NCI-H1417 (cell line): ENCODE measurements around the gene DGCR8.

Source experiments
- DNase-seq, 3 experiments: peaks; one replicate each; lab custom pipeline; 2025; lab: John Stamatoyannopoulos, UW

The DGCR8 gene

DNA sequence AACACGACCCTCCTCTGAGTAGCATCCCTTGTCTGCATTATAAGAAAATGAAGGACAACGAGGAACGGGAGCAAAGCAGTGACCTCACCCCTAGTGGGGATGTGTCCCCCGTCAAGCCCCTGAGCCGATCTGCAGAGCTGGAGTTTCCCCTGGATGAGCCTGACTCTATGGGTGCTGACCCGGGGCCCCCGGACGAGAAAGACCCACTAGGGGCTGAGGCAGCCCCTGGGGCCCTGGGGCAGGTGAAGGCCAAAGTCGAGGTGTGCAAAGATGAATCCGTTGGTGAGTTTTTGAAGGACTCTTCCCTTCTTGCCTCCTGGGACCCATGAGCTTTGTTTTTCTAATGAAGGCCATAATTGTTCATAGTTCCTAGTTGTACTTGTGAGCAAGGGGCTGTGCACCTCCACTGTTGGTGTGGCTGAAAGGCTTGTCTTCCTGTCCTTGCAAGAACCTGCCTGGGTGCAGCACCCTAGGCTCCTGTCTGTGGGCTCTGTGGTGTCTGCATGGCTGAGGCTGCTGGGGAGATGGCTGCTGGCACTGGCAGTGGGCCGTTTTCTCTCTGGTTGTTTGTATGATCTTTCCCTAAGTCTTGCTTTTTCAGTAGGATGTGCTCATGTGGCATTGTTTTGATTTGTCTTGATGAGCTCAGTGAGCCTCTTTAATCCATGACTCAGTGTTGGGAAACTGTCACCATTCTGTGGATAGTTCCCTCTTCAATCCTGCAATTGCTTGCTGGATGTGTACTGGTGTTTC lies 10.1 kb downstream of the DGCR8 start:
- no peak for DNase-seq

DNA sequence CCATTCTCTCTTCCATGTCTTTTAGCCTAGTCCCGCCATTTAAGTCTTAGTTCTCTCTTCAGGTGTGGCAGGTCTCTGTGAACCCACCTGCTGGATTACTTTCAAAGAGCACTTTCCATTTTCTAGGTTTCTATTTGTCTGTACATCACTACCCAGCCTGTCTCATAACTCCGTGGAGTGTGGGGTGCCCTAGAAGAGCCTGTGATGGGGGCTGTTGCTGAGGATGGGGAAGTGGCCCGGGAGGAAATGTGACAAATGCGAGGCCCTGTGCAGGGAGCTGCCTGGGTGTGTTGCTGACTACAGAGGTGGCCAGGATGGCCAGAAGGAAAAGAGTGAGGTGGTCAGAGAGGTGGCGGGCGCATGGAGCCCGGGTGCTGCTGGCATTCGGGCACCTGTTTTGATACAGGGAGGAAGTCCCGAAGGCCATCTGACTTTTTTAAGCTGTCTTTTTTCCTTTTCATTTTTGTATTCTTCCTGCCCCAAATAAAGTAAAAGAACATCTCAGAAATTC lies 10.7 kb downstream of the DGCR8 start:
- DNase-seq, result no peak

DNA sequence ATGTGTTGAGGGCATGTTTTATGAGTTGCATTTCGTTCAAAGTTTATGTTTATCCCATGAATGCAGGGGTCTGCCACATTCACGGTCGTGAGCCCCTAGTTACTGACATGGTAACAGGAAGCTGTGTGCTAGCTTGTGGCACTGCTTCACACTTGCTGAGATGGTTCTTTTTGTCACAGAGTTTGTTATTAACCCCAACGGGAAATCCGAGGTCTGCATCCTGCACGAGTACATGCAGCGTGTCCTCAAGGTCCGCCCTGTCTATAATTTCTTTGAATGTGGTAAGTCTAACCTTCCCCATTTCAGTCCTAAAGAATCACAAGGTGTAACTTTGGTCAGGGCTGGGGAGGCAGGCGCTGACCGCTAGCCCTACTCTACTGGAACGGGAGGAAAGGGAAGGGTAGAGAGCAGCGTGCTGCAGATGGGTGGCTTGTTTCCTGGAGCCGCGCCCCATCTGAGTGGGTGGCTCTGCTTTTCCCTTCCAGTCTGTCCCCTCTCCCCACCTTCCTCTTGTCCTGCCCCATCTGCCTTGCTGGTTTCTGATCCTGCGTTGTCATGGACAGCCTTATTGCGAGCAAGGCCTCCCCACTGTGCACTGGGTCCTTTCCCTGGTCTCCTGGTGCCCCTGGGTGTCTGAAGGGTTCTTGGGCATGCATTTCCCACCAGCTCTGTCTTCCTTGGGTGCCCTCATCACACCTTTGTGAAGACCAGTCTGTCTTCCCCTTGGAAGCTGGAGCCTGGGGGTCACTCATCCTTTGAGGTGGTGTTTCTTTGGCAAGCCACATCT lies 11.8 kb downstream of the DGCR8 start:
- DNase-seq, result no peak

DNA sequence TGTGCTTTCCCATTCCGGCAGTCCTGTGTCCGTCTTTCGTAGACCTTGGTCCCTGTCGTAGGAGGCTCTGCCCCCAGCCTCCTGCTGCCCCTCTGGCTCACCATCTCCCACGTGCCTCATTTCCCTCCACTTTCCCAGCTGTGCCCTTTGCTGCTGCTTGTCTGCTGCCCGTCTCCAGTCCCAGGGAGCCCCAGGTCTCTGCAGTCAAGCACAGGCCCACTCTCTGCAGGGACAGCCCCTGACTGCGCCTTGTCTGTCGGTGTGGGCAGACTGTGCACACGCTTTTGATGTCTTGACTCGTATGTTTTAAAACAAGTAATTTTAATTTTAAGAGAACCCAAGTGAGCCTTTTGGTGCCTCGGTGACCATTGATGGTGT lies 12.4 kb downstream of the DGCR8 start:
- no peak for DNase-seq

DNA sequence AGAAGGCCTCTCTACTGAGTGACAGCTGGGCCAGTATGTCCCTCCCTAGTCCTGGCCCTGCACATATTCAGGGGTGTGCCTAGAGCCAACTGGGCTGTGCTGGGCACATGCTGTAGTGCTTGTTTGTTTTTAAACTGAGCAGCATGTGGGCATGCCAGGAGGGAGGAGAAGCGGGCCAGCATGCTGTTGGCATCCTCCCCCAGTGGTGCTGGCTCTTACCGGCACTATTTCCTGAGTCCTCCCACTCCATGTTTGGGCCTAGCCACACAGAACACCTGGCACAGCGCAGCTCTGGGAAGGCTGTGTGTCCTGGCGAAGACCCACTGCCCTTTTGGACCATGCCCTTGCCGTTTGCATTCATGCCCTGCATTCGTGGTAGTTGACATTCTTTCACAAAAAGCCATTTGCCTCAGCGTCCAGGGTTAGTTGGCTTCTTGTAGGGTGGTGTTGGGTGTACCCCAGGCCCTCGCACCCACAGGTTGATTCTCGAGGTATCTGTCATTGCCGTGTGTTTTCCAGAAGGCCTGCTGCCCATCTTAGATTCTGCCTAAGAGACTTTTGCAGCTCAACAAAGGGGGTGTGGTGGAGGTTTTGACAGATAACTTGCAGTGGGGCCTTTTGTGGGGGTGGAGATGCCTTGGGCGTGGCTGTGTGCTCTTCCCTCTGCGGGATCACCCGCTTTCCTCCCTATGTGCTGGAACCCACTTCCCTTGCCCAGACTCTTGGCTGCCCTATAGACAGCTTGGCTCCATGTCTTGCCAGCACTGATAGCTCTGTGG lies 13.6 kb downstream of the DGCR8 start:
- no peak for DNase-seq

DNA sequence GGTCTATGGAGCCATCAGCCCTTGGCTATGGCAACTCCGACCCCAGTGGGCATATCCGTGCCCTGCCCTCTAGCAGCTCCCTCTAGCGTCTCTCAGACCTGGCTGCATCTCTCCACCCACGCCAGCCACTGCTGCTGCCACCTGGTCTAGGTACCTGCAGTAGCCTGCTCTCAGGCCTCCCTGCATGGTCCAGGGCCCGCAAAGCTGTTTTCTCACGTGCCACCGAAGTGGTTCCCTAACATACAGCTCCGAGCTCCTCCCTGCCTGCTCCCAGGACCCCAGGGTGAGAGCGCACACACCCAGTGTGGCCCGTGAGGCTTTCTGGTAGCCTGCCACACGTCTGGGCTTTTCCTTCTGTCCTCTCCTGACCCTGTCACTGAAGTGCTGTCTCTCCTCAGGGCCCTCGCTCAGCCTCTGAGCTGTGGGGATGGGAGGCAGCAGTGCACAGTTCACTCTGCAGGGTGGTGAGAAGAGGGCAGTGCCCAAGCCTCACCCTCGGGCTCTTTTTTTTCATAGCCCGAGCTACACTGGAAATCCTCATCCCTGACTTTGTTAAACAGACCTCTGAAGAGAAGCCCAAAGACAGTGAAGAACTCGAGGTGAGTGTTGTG lies 14.3 kb downstream of the DGCR8 start:
- DNase-seq, result no peak

DNA sequence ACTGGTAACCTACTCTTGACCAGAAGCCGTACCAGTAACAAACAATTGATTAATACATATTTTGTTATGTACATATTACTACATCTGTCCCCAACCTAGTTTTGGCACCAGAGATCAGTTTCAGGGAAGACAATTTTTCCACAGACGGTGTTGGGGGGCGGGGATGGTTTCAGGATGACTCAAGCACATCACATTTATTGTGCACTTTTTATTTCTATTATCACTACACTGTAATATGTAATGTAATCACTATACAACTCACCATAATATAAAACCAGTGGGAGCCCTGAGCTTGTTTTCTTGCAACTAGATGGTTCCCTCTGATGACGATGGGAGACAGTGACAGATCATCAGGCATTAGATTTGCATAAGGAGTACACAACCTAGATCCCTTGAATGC lies 15.5 kb downstream of the DGCR8 start:
- DNase-seq, result no peak

DNA sequence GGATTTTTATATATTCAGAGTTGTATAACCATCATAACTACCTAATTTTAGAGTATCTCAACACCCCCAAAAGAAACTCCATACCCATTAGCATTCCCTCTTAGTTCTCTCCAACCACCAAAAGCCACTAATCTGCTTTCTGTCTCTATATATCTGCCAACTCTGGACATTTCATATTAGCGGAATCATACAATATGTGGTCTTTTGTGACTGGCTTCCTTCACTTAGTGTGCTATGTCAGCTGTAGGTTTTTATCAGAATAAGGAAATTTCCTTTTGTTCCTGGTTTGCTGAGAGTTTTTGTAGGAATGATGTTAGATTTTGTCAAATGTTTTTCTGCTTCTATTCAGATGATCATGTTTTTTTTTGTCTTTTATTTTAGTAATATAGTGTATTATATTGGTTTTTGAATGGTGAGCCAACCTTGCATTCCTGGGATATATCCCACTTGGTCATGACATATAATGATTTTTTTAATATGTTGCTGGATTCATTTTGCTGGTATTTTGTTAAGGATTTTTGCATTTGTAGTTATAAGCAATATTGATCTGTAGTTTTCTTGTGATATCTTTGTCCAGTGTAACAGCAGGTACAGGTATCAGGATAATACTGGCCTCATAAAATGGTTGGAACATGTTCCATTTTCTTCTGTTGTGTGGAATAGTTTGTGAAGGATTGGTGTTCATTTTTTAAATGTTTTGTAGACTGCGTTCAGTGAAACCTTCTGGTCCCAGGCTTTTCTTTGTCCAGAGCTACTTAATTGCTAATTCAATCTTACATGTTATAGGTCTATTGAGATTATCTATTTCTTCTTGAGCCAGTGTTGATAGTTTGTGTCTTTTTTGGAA lies 16.8 kb downstream of the DGCR8 start:
- no peak for DNase-seq

DNA sequence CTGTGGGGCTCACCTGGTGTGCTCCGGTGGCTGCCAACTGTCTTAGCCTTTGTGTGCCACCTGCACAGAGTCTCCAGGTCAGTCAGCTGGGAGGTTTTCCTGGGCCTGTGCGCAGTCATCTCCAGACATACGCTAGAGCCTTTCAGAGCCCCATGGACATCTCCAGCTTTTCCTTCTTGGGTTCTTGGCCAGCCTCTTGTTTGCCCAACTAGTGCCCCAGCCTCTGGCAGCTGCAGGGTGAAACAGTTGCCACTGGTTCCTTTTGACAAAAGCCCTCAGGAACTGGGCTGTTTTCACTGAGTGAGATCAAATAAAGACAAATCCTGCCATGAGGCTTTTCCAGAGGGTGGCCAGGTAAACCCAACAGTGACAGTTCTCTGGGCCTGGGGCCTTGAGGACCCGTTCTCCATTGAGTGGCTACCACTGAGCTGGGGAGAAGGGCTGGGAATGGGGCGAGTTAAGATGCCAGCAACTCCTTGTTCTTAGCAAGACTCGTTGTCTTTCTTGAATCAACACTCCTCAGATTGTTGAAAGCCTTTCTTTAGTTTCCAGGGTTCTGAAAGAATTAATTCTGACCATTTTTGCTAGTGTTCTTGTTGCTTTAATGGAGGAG lies 19.2 kb downstream of the DGCR8 start:
- DNase-seq, result no peak

DNA sequence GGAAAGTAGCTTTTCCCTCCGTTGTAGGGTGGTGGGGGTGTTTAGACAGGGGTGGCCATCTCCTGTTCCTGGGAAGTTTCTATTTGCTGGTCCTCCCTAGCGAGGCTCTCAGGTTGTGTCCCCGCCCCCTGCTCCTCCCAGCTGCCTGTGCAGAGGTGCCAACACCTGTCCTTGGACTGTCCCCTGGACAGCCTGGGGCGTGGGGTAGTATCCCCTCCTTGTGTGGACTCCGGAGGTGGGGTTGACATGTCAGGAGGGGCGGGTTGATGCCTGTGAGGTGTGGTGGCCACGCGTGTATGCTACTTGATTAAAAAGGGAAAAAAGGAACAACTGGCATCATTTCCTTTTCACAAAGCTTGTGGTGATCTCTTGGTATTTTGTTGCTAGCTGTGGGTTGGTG lies 21.6 kb downstream of the DGCR8 start:
- DNase-seq, result no peak

DNA sequence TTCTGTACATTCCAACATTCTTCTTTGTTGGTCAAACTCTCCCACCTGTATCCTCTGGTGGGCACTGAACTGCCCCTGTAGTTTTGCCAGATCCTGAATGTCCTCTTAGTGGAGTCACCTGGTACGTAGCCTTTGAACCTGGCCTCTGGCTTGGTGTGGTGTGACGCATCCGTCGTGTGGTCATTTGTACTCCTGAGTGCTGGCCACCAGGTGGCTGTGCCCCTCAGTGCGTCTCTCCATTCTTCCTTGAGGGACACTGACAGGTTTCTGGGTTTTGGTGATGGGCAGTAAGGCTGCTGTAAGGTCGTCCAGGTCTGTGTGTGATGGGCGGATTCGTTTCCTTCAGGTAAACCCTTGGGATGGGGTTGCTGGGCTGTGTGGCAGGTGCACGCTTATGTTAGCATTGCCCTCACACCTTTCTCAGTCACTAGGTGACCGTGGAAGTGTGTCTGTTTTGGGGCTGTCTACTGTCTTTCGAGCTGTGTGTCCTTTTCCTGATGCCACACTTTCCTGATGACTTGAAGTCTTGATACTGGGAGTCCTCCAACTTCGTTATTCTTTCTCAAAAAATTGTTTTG lies 22.3 kb downstream of the DGCR8 start:
- DNase-seq, result no peak

DNA sequence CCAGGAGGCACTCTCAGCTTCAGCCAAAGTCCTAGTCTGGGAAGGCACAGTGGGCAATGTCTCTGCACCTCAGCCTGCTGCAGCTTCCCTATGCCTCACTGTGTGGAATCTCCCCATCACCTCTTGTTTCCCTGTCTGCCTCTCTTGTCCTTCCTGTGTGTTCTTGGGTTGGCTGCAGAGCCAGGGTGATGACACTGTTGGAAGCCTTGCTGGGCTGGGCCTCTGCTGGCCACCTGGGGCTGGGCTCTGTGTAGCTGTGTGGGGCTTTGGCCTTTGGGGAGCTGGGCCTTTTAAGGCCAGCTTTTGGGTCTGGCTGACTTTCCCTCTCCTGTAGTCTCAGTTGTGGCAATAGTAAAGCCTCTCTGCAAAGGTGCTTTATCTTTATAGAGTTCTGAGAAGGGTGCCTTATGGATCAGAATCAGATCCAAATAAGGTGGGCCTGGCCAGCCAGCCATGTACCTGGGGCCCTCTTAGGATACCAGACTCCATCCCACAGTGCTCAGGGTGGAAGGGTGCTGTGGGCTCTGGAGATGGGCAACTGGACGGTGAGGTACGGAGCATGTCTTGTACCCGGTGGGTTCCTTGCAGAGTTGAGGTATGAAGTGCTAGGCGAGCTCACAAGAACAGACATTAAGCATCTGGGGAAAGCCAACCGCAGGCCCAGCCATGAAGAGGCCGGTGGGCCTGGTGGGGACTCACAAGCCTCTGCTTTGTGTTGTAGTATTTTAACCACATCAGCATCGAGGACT lies 25.6 kb downstream of the DGCR8 start:
- DNase-seq, result no peak

DNA sequence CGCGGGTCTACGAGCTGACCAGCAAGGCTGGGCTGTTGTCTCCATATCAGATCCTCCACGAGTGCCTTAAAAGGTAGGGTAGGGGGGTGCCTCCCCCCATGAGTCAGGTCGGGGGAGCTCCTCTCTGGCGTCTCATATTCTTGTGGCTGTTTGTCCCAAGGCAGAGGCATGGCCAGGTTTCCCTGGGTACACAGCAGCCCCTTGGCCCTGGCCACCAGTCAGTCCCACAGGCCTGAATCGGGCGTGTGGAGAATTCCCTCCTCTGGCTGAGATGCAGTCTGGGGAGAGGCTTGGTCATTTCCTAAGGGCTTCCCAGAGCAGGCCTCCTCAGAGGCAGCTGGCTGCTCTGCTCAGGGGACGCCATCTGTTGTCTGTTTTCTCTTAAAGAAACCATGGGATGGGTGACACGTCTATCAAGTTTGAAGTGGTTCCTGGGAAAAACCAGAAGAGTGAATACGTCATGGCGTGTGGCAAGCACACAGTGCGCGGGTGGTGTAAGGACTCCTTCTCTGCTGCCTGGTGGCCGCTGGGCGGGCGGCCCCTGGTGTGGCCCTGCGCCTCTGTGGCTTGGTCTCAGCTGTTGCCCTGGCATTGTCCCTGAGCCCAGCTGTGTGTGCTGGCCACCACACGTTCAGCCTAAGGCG lies 26.3 kb downstream of the DGCR8 start:
- no peak for DNase-seq

DNA sequence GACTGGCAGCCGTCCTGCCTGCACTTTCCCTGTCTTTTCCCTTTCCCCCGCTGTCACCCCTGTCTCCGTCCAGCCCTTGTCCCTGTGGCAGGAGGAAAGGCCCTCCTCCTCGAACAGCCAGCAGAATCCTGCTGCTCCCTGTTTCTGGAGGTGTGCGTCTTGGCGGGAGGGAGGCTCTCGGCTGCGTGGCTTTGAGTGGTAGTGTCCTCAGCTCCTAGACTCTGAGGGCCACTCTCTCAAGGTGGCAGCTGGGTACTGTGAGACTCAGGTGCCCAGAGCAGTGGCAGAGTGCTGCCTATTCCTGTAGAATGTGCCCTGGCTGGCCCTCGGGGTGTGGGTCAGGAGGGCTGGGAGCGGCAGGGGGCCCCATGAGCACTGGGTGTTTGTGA lies 26.8 kb downstream of the DGCR8 start:
- no peak for DNase-seq

DNA sequence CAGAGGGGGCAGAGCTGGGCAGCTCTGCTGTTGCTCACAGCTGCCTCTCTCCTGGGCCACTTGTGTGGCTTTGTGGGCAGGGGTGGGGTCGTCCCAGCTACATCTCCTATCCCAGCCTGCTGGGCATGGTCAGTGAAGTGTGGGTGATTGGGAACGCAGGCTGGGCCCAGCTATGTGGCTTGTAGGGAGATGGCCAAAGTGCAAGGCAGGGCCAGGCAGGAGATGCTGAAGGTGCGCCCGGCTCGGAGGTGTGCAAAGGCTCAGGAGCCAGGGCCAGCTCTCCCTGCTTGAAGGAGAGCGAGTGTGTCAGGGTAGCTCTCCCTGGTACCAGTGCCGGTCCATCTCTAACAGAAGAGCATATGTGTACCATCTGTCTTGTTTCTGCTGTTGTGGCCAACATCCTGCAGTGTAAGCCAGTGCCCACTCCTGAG lies 27.4 kb downstream of the DGCR8 start:
- DNase-seq, result no peak

DNA sequence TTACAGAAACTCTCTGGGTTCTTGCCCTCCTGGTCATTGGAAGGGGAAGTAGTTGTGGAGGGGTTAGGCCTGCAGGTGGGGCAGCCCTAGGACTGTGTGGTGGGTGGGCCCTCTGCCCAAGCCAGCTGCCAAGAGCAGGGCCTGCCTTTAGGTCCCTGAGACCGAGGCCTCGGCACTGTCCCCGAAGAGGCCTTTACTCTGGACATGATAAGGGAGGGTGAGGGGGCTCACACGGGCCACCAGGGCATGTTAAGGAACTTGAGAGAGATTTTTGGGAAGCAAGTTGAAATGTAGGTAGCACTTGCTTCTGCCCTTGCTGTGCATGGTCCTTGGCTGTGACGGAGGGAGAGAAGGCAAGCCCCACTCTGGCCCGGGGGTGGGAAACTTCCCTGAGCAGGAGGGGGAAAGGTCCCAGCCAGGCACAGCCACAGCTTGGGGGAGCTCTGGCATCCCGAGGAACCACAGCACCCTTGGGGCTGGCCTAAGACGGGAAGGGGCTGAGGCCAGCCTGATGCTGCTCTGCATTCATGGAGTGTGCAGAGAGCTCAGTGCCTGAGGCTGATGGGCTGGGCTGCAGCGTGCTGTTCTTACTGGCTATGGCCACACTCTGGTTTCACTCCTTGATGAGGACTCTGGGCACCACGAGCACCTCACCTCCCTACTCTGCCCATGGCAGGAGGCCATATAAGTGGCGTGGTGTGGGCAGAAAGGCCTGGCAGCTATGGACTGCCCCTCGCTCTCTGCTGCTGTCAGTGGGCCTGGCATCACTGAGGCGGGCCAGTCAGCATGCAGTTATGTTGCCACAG lies 28.1 kb downstream of the DGCR8 start:
- DNase-seq, result no peak

DNA sequence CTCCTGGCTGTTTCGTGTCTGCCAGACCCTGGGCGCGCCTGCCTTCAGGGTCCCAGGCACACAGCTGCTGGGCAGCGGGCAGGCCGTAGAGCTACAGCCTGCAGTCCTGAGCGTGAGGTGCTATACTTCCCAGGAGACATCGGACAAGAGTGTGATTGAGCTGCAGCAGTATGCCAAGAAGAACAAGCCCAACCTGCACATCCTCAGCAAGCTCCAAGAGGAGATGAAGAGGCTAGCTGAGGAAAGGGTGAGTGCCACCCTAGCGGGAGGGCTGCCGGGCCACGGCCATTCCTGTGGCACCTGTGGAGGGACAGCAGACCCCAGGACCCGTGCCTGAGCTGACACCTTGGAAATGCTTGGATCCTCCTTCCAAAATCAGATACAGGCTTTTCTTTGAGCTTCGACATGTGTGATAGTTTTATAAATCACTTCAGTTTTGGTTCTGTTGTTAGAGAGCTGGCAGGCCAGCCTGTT lies 28.8 kb downstream of the DGCR8 start:
- DNase-seq, result no peak
